Tibial nerve (tissue), 4 donors: ENCODE data around the gene CLDN9.

Experiments used
- EP300 ChIP-seq, 2 donors: sonication (generic); formaldehyde crosslinking; IDR thresholded peaks; one replicate each; pipeline ENCODE4 v1.6.1; 2017; ENCODE audit warnings: antibody characterized with exemption in 2 of 2, mild to moderate bottlenecking in 1 of 2
- POLR2A ChIP-seq, 2 donors: fragments of 450-650 bp; IDR thresholded peaks; one replicate each; pipeline ENCODE4 v1.6.1; 2017; ENCODE audit warnings: antibody characterized with exemption in 2 of 2, mild to moderate bottlenecking in 2 of 2, moderate library complexity in 2 of 2
- TF ChIP-seq, protein P1 (sequence below), 5 experiments: fragments of 200-600 bp in 3 of 5; fragments of 450-650 bp in 2 of 5; sonication (generic) in 3 of 5; IDR thresholded peaks; one replicate each; pipeline ENCODE4 v1.5.1; 2016 to 2019; ENCODE audit warnings: antibody characterized with exemption in 5 of 5, mild to moderate bottlenecking in 3 of 5, moderate library complexity in 2 of 5

DNA sequence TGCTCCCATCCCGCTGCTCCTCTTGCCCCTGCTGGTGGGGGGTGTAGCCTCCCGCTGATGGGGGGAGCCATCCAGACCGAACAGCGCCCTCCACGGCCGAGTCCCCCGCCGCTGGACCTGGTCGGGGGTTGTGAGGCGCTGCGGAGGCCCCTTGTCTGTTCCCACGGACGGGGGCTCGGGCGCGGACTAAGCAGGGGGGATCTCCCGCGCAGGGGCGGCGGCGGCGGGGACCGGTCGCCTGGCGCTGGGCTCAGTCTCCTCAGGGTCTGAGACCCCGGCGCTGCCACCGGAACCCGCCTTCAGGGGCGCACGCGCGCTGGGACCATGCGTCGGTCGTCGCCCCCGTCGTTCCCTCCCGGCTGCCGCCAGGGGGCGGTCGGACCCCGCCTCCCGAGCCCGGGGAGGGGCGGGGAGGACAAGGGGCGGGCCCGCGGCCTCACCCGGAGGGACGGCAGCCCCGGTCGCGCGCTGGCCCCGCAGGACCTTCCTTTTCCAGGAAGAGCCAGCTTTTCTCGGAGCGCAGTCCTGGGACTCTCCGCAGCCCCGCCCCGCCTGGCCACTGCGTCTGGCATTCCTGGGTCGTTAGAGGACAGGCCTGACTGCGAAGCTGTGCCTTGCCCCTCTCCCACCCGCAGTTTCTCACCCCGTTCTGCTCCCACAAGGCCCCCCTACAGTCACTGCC lies 46.5 kb downstream of the CLDN9 start:
- TF ChIP-seq EP300 (IDR thresholded peaks at IDR 0.05) (peak in 1 of 2 donors; percentile 45), POLR2A (IDR thresholded peaks at IDR 0.05) (peak in 1 of 2 donors; percentile 28)
- TF ChIP-seq, protein P1, sequence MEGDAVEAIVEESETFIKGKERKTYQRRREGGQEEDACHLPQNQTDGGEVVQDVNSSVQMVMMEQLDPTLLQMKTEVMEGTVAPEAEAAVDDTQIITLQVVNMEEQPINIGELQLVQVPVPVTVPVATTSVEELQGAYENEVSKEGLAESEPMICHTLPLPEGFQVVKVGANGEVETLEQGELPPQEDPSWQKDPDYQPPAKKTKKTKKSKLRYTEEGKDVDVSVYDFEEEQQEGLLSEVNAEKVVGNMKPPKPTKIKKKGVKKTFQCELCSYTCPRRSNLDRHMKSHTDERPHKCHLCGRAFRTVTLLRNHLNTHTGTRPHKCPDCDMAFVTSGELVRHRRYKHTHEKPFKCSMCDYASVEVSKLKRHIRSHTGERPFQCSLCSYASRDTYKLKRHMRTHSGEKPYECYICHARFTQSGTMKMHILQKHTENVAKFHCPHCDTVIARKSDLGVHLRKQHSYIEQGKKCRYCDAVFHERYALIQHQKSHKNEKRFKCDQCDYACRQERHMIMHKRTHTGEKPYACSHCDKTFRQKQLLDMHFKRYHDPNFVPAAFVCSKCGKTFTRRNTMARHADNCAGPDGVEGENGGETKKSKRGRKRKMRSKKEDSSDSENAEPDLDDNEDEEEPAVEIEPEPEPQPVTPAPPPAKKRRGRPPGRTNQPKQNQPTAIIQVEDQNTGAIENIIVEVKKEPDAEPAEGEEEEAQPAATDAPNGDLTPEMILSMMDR (IDR thresholded peaks at IDR 0.05) = peak; percentile 96 to 99 (median 99)
